SU-DHL-6 (cell line): Measurements from ENCODE around the gene SPO11.

Experiments
- CTCF ChIP-seq: fragments of 200-600 bp; sonication (generic); IDR thresholded peaks from one replicate; pipeline ENCODE4 v1.5.1; 2017; ENCODE audit warnings: antibody characterized with exemption, mild to moderate bottlenecking, low read length, moderate library complexity; ENCODE audit not compliant: insufficient read depth, poor library complexity, severe bottlenecking
- EZH2phosphoT487 ChIP-seq: fragments of 200-600 bp; sonication (generic), shearing (Covaris generic); conservative IDR thresholded peaks from 2 replicates; pipeline ENCODE4 v1.6.1; 2018; ENCODE audit warnings: mild to moderate bottlenecking, antibody characterized with exemption, low read length, moderate library complexity, mixed read lengths

GRCh38 chr20:57385940-57386339 lies 56.3 kb downstream of the SPO11 start:
- TF ChIP-seq CTCF (no peak), EZH2phosphoT487 (no peak)
